Left lung (tissue), 10 donors: ENCODE results near the gene CEP85. TPM values are rescaled to one million over a fixed set of nuclear protein-coding genes. Genes with fewer than 3 reads are reported as not detected.
A peak's percentile ranks its signal among the peaks of the same experiment; 100 is the strongest.

Source experiments
- ATAC-seq: fragments of 200-7000 bp; cut with Tn5 transposase; one replicate; pipeline ENCODE4 v1.9.1; 2020; ENCODE audit warnings: moderate library complexity
- DNase-seq, 4 donors: peaks; one replicate each; pipeline ENCODE4 v3.0.0-alpha.2; 2013 to 2020
- H3K27ac ChIP-seq, 2 donors: fragments of 200-600 bp; sonication (generic) in 1 of 2; one replicate each; pipeline versions ENCODE4 v1.5.0 to v1.8.0; 2020 to 2021
- H3K27me3 ChIP-seq, 2 donors: fragments of 200-600 bp; sonication (generic) in 1 of 2; one replicate each; pipeline versions ENCODE4 v1.5.0 to v1.8.0; 2020 to 2021
- H3K36me3 ChIP-seq, 2 donors: fragments of 200-600 bp; sonication (generic) in 1 of 2; one replicate each; pipeline versions ENCODE4 v1.5.0 to v1.8.0; 2020 to 2021
- H3K4me1 ChIP-seq, 2 donors: fragments of 200-600 bp; one replicate each; pipeline ENCODE4 v1.8.0; 2021
- H3K4me3 ChIP-seq, 2 donors: fragments of 200-600 bp; sonication (generic) in 1 of 2; one replicate each; pipeline versions ENCODE4 v1.5.0 to v1.8.0; 2020 to 2021; ENCODE audit warnings: mild to moderate bottlenecking in 1 of 2
- H3K9me3 ChIP-seq, 2 donors: fragments of 200-600 bp; sonication (generic) in 1 of 2; one replicate each; pipeline versions ENCODE4 v1.5.0 to v1.8.0; 2020 to 2021
- intact Hi-C, 2 donors: fragments of 100-400 bp; cut with DNase I; formaldehyde crosslinking; loops; one replicate each; pipeline versions ENCODE4 v1.11.2 to v1.14.2; 2022
- polyA plus RNA-seq, 6 donors: library from polyadenylated mRNA; unstranded; fragments of 120-200 nt; gene quantifications; one replicate each; pipeline ENCODE4 v1.2.1, GENCODE V29; 2013; ENCODE audit not compliant: insufficient read length in 6 of 6
- total RNA-seq, 2 donors: library from RNA; stranded (reverse); fragmentation: NEBNext Ultra II Directional; extraction: Animal tissue kit (Norgen Biotek cat#: 25700); gene quantifications; one replicate each; pipeline ENCODE4 v1.2.1, GENCODE V29; 2021
- TF ChIP-seq, protein P1 (sequence below), 2 donors: fragments of 200-600 bp; sonication (generic) in 1 of 2; IDR thresholded peaks; one replicate each; pipeline versions ENCODE4 v1.5.0 to v1.8.0; 2021; ENCODE audit warnings: antibody characterized with exemption in 2 of 2
- donor health status: DM: no; HTN: yes; CAD: no.
- donor health status: DM: no; HTN: no; CAD: no.

CEP85 gene
- total and polyA plus RNA-seq, 8 donors = 12.1 to 24.8 (median 20.9) TPM

DNA sequence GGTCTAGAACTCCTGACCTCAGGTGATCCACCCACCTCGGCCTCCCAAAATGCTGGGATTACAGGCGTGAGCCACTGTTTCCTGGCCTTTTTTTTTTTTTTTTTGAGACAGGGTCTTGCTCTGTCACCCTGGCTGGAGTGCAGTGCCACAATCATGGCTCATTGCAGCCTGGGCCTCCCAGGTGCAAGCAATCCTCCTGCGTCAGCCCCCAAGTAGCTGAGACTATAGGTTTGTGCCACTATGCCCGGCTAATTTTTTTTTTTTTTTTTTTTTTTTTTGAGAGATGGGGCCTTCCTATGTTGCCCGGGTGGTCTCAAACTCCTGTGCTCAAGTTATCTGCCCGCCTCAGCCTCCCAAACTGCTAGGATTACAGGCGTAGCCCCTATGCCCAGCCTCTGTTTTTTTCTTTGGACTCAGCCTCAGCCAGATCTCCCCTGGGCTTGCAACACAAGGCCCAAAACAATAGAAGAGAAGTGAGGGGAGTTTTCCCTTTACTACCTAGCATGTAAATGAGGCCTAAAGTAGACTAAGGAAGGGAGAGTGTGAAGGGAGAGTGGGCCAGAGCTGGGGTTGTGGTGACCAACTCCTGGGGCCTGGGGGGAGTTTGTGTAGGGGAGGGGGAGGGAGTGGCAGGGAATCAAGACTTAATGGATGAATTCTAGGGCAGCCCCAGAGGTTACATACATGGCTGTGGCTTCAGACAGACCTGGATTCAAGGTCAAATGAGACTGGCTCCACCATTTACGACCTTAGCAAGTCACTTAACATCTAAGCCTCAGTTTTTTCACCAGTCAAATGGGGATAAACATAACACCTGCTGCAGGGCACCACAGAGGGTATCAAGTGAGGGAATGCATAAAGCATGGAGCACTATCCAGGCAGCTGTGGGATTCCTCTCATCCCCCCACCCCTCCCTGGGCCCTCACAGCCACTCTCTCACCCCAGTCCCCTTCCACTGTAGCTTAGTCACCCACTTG is 82.2 kb downstream of the CEP85 start:
- Histone ChIP-seq H3K9me3 (no peaks in the 10 kb centered on the region), H3K27me3 (peaks cover 0 to 5% of the 10 kb centered on the region in 2 donors), H3K36me3 (no peaks in the 10 kb centered on the region), H3K4me3 (no peak overlapping the region), H3K4me1 (peaks cover 0 to 74% of the 10 kb centered on the region in 2 donors), H3K27ac (peak overlapping the region in 1 of 2 donors; percentile 77)
- ATAC-seq (no peak), DNase-seq (no peak)
- intact Hi-C loops = no loop called here
- TF ChIP-seq, protein P1, sequence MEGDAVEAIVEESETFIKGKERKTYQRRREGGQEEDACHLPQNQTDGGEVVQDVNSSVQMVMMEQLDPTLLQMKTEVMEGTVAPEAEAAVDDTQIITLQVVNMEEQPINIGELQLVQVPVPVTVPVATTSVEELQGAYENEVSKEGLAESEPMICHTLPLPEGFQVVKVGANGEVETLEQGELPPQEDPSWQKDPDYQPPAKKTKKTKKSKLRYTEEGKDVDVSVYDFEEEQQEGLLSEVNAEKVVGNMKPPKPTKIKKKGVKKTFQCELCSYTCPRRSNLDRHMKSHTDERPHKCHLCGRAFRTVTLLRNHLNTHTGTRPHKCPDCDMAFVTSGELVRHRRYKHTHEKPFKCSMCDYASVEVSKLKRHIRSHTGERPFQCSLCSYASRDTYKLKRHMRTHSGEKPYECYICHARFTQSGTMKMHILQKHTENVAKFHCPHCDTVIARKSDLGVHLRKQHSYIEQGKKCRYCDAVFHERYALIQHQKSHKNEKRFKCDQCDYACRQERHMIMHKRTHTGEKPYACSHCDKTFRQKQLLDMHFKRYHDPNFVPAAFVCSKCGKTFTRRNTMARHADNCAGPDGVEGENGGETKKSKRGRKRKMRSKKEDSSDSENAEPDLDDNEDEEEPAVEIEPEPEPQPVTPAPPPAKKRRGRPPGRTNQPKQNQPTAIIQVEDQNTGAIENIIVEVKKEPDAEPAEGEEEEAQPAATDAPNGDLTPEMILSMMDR (IDR thresholded peaks at IDR 0.05) = no peak

DNA sequence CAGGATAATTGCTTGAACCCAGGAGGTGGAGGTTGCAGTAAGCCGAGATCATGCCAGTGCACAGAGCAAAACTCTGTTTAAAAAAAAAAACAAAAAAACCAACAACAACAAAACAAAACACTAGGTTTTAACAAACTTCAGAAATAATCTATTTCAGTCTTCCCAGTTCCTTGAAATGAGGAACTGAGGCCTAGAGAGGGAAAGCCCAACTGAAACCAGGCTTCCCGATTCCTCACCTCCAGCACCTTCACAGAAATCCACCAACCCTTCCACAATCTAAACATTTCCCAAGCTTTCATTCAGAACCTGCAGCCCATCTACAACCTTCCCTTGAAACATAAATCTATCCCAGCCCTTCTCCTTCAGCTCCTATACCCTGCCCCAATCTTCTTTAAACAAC is 83.1 kb downstream of the CEP85 start:
- DNase-seq = no peak
- peak overlapping the region in 1 of 2 donors; percentile 77 for H3K27ac ChIP-seq
- H3K4me3 ChIP-seq = peak overlapping the region in 1 of 2 donors; percentile 41

GRCh38 chr1:26317612-26318337 is 83.8 kb downstream of the CEP85 start, which contains the start of gene CD52:
CD52 (plus strand) TSS chr1:26317958; CDS start chr1:26318018, 60 bp downstream.
- TF ChIP-seq, protein P1 (IDR thresholded peaks at IDR 0.05) = no peak
- H3K4me3 ChIP-seq = peak within 1 kb of the TSS in 1 of 2 donors; percentile 41
- no peak for ATAC-seq
- peaks cover 0 to 5% of the 10 kb centered on the region in 2 donors for H3K27me3 ChIP-seq
- H3K36me3 ChIP-seq = no peaks in the 10 kb centered on the region
- no peaks in the 10 kb centered on the region for H3K9me3 ChIP-seq
- intact Hi-C loops = no loop called here
- H3K27ac ChIP-seq = peak within 1 kb of the TSS; percentile 47 to 77
- peaks cover 0 to 83% of the 10 kb centered on the region in 2 donors for H3K4me1 ChIP-seq
- DNase-seq = no peak

More for the DNA sequence above, 83.1 kb downstream of the CEP85 start:
- H3K4me1 ChIP-seq = peaks cover 0 to 83% of the 10 kb centered on the region in 2 donors
- no peak for ATAC-seq
- intact Hi-C loops = no loop called here
- peaks cover 0 to 5% of the 10 kb centered on the region in 2 donors for H3K27me3 ChIP-seq
- TF ChIP-seq, protein P1 (IDR thresholded peaks at IDR 0.05) = no peak
- H3K9me3 ChIP-seq = no peaks in the 10 kb centered on the region
- no peaks in the 10 kb centered on the region for H3K36me3 ChIP-seq

DNA sequence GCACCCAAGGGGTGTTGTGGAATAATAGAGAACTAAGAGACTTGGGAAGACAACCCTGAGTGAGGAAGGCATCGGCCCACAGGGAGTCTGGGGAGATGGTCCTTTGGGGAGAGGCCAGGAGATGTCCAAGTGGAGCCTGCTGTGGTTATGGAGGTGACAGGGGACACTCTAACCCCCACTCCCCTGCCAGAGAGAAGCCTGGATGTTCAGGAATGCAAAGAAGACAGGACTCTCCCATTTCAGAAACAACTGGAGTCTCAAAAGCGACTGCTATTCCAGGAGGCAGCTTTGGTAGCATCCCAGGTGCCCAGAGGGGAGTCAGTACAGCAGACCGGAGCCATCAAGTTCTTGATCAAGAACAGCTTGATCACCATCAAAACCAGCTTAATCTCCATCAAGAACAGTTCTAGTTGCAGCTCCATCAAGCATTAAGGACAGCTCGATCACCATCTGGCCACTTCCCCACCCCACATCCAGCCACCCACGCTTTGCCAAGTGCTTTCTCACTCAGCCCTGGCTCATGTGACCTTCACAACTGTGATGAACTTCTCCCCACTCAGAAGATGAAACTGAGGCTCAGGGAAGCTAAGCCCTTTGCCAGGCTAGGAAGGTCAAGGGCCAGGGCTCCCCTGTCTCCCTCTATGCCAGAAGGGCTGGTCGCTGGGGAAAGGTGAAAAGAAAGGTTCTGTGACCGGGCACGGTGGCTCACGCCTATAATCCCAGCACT is 84.5 kb downstream of the CEP85 start:
- DNase-seq (peak in 1 of 4 donors; percentile 77), ATAC-seq (peak; percentile 43)
- peaks cover 0 to 83% of the 10 kb centered on the region in 2 donors for H3K4me1 ChIP-seq
- peak overlapping the region; percentile 47 to 62 for H3K27ac ChIP-seq
- TF ChIP-seq, protein P1 (IDR thresholded peaks at IDR 0.05) = no peak
- H3K9me3 ChIP-seq = no peaks in the 10 kb centered on the region
- H3K27me3 ChIP-seq = peaks cover 0 to 5% of the 10 kb centered on the region in 2 donors
- peak overlapping the region in 1 of 2 donors; percentile 41 for H3K4me3 ChIP-seq
- H3K36me3 ChIP-seq = peaks cover 0 to under 1% of the 10 kb centered on the region in 2 donors
- intact Hi-C loops = no loop called here
